Measurements from ENCODE around the gene KNDC1. TPM values are rescaled to one million over a fixed set of nuclear protein-coding genes. Genes with fewer than 3 reads are reported as not detected.

Gene KNDC1
- polyA plus RNA-seq, 1 donor from 2014 or later = 4.3 TPM

- TF ChIP-seq CTCF (IDR thresholded peaks at IDR 0.05; ENCODE audit: poor library complexity, severe bottlenecking) = no peak
- TF ChIP-seq TAF1 (IDR thresholded peaks at IDR 0.05; ENCODE audit: low read depth) = no peak
- TF ChIP-seq REST (IDR thresholded peaks at IDR 0.05; ENCODE audit: borderline replicate concordance) = no peak
- no peak for TF ChIP-seq POLR2AphosphoS5 (IDR thresholded peaks at IDR 0.05)
- TF ChIP-seq MXI1 (conservative IDR thresholded peaks at IDR 0.05; ENCODE audit: poor library complexity, severe bottlenecking) = no peak
- TF ChIP-seq EP300 (conservative IDR thresholded peaks at IDR 0.05; ENCODE audit: poor library complexity, severe bottlenecking) = no peak
- TF ChIP-seq RAD21 (conservative IDR thresholded peaks at IDR 0.05) = no peak
- TF ChIP-seq SMC3 (conservative IDR thresholded peaks at IDR 0.05; ENCODE audit: poor library complexity) = no peak
- TF ChIP-seq EZH2 (IDR thresholded peaks at IDR 0.05; ENCODE audit: borderline replicate concordance, insufficient read depth, low read length, poor library complexity, severe bottlenecking) = no peak
Observed at GRCh38 chr10:133141958-133142340, 18.1 kb upstream of the KNDC1 start.

GRCh38 chr10:133142523-133143199 lies 17.4 kb upstream of the KNDC1 start:
- Histone ChIP-seq H3K79me2 (replicated peaks; ENCODE audit: insufficient read depth, low read length) (no peaks in the 10 kb centered on the region), H3K27ac (ENCODE audit: low read length) (no peak overlapping the region), H3K27me3 (ENCODE audit: insufficient read depth, low read depth, low read length) (no peaks in the 10 kb centered on the region), H3K9ac (ENCODE audit: low read length) (no peak overlapping the region), H3F3A (ENCODE audit: insufficient read depth, low read length, poor library complexity, severe bottlenecking) (no peaks in the 10 kb centered on the region), H3K4me3 (ENCODE audit: low read length) (no peak overlapping the region), H3K36me3 (ENCODE audit: insufficient read depth, low read length) (no peaks in the 10 kb centered on the region), H4K20me1 (ENCODE audit: insufficient read depth) (no peaks in the 10 kb centered on the region), H3K9me2 (ENCODE audit: insufficient read depth, low read length) (no peaks in the 10 kb centered on the region), H3K4me2 (ENCODE audit: low read length) (no peak overlapping the region), H2AFZ (ENCODE audit: low read depth, low read length) (no peak overlapping the region), H3K9me3 (ENCODE audit: low read length) (no peaks in the 10 kb centered on the region)
- TF ChIP-seq REST (IDR thresholded peaks at IDR 0.05; ENCODE audit: borderline replicate concordance) = no peak
- TF ChIP-seq MXI1 (conservative IDR thresholded peaks at IDR 0.05; ENCODE audit: poor library complexity, severe bottlenecking) = no peak
- TF ChIP-seq CTCF (IDR thresholded peaks at IDR 0.05; ENCODE audit: poor library complexity, severe bottlenecking) = no peak
- no peak for TF ChIP-seq EZH2 (IDR thresholded peaks at IDR 0.05; ENCODE audit: borderline replicate concordance, insufficient read depth, low read length, poor library complexity, severe bottlenecking)
- TF ChIP-seq TAF1 (IDR thresholded peaks at IDR 0.05; ENCODE audit: low read depth) = no peak
- no peak for TF ChIP-seq SMC3 (conservative IDR thresholded peaks at IDR 0.05; ENCODE audit: poor library complexity)
- TF ChIP-seq EP300 (conservative IDR thresholded peaks at IDR 0.05; ENCODE audit: poor library complexity, severe bottlenecking) = no peak
- TF ChIP-seq POLR2AphosphoS5 (IDR thresholded peaks at IDR 0.05) = no peak
- TF ChIP-seq RAD21 (conservative IDR thresholded peaks at IDR 0.05) = no peak

More at GRCh38 chr10:133141958-133142340, 18.1 kb upstream of the KNDC1 start:
- no peaks in the 10 kb centered on the region for H3K36me3 ChIP-seq (ENCODE audit: insufficient read depth, low read length)
- H4K20me1 ChIP-seq (ENCODE audit: insufficient read depth) = no peaks in the 10 kb centered on the region
- H3K79me2 ChIP-seq (replicated peaks; ENCODE audit: insufficient read depth, low read length) = no peaks in the 10 kb centered on the region
- H3K9me3 ChIP-seq (ENCODE audit: low read length) = no peaks in the 10 kb centered on the region
- H3K4me2 ChIP-seq (ENCODE audit: low read length) = no peak overlapping the region
- H3K27ac ChIP-seq (ENCODE audit: low read length) = no peak overlapping the region
- H3F3A ChIP-seq (ENCODE audit: insufficient read depth, low read length, poor library complexity, severe bottlenecking) = no peaks in the 10 kb centered on the region
- no peaks in the 10 kb centered on the region for H3K27me3 ChIP-seq (ENCODE audit: insufficient read depth, low read depth, low read length)
- no peak overlapping the region for H3K9ac ChIP-seq (ENCODE audit: low read length)
- H3K9me2 ChIP-seq (ENCODE audit: insufficient read depth, low read length) = no peaks in the 10 kb centered on the region
- no peak overlapping the region for H3K4me3 ChIP-seq (ENCODE audit: low read length)
- no peak overlapping the region for H2AFZ ChIP-seq (ENCODE audit: low read depth, low read length)
